ENCODE data around the gene ARL13A. TPM values are rescaled to one million over a fixed set of nuclear protein-coding genes. Genes with fewer than 3 reads are reported as not detected.
A peak's percentile ranks its signal among the peaks of the same experiment; 100 is the strongest.
"Not testable (repeated sequence)": the region's sequence is repeated elsewhere in the genome, so short reads cannot be mapped to it uniquely, and the experiment has no call there.

The ARL13A gene
- total and polyA plus RNA-seq, 7 experiments from 2014 or later = not detected

- CTCF ChIA-PET; H3K4me1 ChIP-seq (ENCODE audit: control insufficient read depth in 2 of 2, insufficient read depth in 2 of 2, low read length in 2 of 2); ATAC-seq; H3K27me3 Mint-ChIP-seq; H3K27ac Mint-ChIP-seq; H3K9me3 Mint-ChIP-seq; H3K36me3 Mint-ChIP-seq; H3K9me3 ChIP-seq (ENCODE audit: control insufficient read depth in 2 of 3, low read length in 3 of 3); DNase-seq; H3K27me3 ChIP-seq (ENCODE audit: control insufficient read depth in 2 of 2, insufficient read depth in 2 of 2, low read length in 2 of 2); H3K4me3 ChIP-seq (ENCODE audit: low read length); H3K27ac ChIP-seq (ENCODE audit: low read depth, low read length); POLR2A ChIA-PET; H3K36me3 ChIP-seq (ENCODE audit: control insufficient read depth in 2 of 3, insufficient read depth in 3 of 3, low read length in 3 of 3); H3K4me1 Mint-ChIP-seq; intact Hi-C loops (cut with micrococcal nuclease); H3K4me3 Mint-ChIP-seq: not testable (repeated sequence)
Observed at GRCh38 chrX:100981498-100981845, 12.0 kb downstream of the ARL13A start.

GRCh38 chrX:100984818-100985217 is 15.3 kb downstream of the ARL13A start:
- H3K4me1 Mint-ChIP-seq = peaks cover 0 to 3% (median 0%) of the 10 kb centered on the region in 7 donors
- Histone ChIP-seq H3K4me3 (ENCODE audit: low read length) (no peak overlapping the region), H3K27ac (ENCODE audit: low read depth, low read length) (no peak overlapping the region), H3K27me3 (ENCODE audit: control insufficient read depth in 2 of 2, insufficient read depth in 2 of 2, low read length in 2 of 2) (no peaks in the 10 kb centered on the region), H3K4me1 (ENCODE audit: control insufficient read depth in 2 of 2, insufficient read depth in 2 of 2, low read length in 2 of 2) (no peaks in the 10 kb centered on the region), H3K9me3 (ENCODE audit: control insufficient read depth in 2 of 3, low read length in 3 of 3) (no peaks in the 10 kb centered on the region), H3K36me3 (ENCODE audit: control insufficient read depth in 2 of 3, insufficient read depth in 3 of 3, low read length in 3 of 3) (no peaks in the 10 kb centered on the region)
- H3K27me3 Mint-ChIP-seq = no peaks in the 10 kb centered on the region
- DNase-seq (no peak), ATAC-seq (no peak)
- no peak overlapping the region for H3K27ac Mint-ChIP-seq
- intact Hi-C loops (cut with micrococcal nuclease) = no loop called here
- H3K4me3 Mint-ChIP-seq = no peak overlapping the region
- POLR2A ChIA-PET = no interaction called here
- peaks cover 0 to 17% (median 8%) of the 10 kb centered on the region in 5 donors for H3K36me3 Mint-ChIP-seq
- H3K9me3 Mint-ChIP-seq = peaks cover 0 to 1% (median 0%) of the 10 kb centered on the region in 11 donors
- CTCF ChIA-PET = no interaction called here

GRCh38 chrX:100990139-100990538 is 20.6 kb downstream of the ARL13A start:
- Histone ChIP-seq H3K27me3 (ENCODE audit: control insufficient read depth in 2 of 2, insufficient read depth in 2 of 2, low read length in 2 of 2) (no peaks in the 10 kb centered on the region), H3K36me3 (ENCODE audit: control insufficient read depth in 2 of 3, insufficient read depth in 3 of 3, low read length in 3 of 3) (no peaks in the 10 kb centered on the region), H3K4me3 (ENCODE audit: low read length) (no peak overlapping the region), H3K27ac (ENCODE audit: low read depth, low read length) (no peak overlapping the region), H3K4me1 (ENCODE audit: control insufficient read depth in 2 of 2, insufficient read depth in 2 of 2, low read length in 2 of 2) (no peaks in the 10 kb centered on the region), H3K9me3 (ENCODE audit: control insufficient read depth in 2 of 3, low read length in 3 of 3) (no peaks in the 10 kb centered on the region)
- Mint-ChIP-seq H3K27me3 (no peaks in the 10 kb centered on the region), H3K4me3 (no peak overlapping the region), H3K27ac (no peak overlapping the region), H3K4me1 (peaks cover 0 to 16% (median 0%) of the 10 kb centered on the region in 7 donors), H3K9me3 (peaks cover 0 to 1% (median 0%) of the 10 kb centered on the region in 11 donors), H3K36me3 (peaks cover 4 to 19% (median 12%) of the 10 kb centered on the region in 5 donors)
- no peak for ATAC-seq
- CTCF ChIA-PET = no interaction called here
- no peak for DNase-seq
- POLR2A ChIA-PET = no interaction called here
- intact Hi-C loops (cut with micrococcal nuclease) = loop anchor here in 1 of 2 donors (10.0 kb wide), 1 partner anchor 65 kb away; the partner anchor contains the start of gene XKRX

- Histone ChIP-seq H3K9me3 (ENCODE audit: control insufficient read depth in 2 of 3, low read length in 3 of 3) (no peaks in the 10 kb centered on the region), H3K4me3 (ENCODE audit: low read length) (no peak overlapping the region), H3K36me3 (ENCODE audit: control insufficient read depth in 2 of 3, insufficient read depth in 3 of 3, low read length in 3 of 3) (no peaks in the 10 kb centered on the region), H3K4me1 (ENCODE audit: control insufficient read depth in 2 of 2, insufficient read depth in 2 of 2, low read length in 2 of 2) (no peaks in the 10 kb centered on the region), H3K27ac (ENCODE audit: low read depth, low read length) (no peak overlapping the region), H3K27me3 (ENCODE audit: control insufficient read depth in 2 of 2, insufficient read depth in 2 of 2, low read length in 2 of 2) (no peaks in the 10 kb centered on the region)
- intact Hi-C loops (cut with micrococcal nuclease) = loop anchor here in 1 of 2 donors (10.0 kb wide), 1 partner anchor 70 kb away; the partner anchor contains the start of gene XKRX
- H3K27me3 Mint-ChIP-seq = no peaks in the 10 kb centered on the region
- H3K4me3 Mint-ChIP-seq = no peak overlapping the region
- DNase-seq (peak in 1 of 9 donors; percentile 20), ATAC-seq (no peak)
- no peaks in the 10 kb centered on the region for H3K9me3 Mint-ChIP-seq
- H3K27ac Mint-ChIP-seq = peak overlapping the region in 2 of 9 donors; percentile 22 to 56
- peaks cover 0 to 23% (median 0%) of the 10 kb centered on the region in 7 donors for H3K4me1 Mint-ChIP-seq
- CTCF ChIA-PET = no interaction called here
- POLR2A ChIA-PET = no interaction called here
- H3K36me3 Mint-ChIP-seq = peaks cover 0 to 6% (median 4%) of the 10 kb centered on the region in 5 donors
Observed at GRCh38 chrX:100994352-100995281, 25.1 kb downstream of the ARL13A start.

- no peaks in the 10 kb centered on the region for H3K9me3 ChIP-seq (ENCODE audit: control insufficient read depth in 2 of 3, low read length in 3 of 3)
- H3K4me3 ChIP-seq (ENCODE audit: low read length) = no peak overlapping the region
- H3K27me3 ChIP-seq (ENCODE audit: control insufficient read depth in 2 of 2, insufficient read depth in 2 of 2, low read length in 2 of 2) = no peaks in the 10 kb centered on the region
- H3K27me3 Mint-ChIP-seq = no peaks in the 10 kb centered on the region
- ChIA-PET CTCF (no interaction called here), POLR2A (no interaction called here)
- no peaks in the 10 kb centered on the region for H3K9me3 Mint-ChIP-seq
- H3K4me3 Mint-ChIP-seq = no peak overlapping the region
- DNase-seq = peak in 1 of 9 donors; percentile 35
- ATAC-seq = no peak
- H3K36me3 Mint-ChIP-seq = peaks cover 0 to 4% (median 3%) of the 10 kb centered on the region in 5 donors
- H3K36me3 ChIP-seq (ENCODE audit: control insufficient read depth in 2 of 3, insufficient read depth in 3 of 3, low read length in 3 of 3) = no peaks in the 10 kb centered on the region
- intact Hi-C loops (cut with micrococcal nuclease) = loop anchor here in 1 of 2 donors (10.0 kb wide), 1 partner anchor 71 kb away; the partner anchor contains the start of gene XKRX
- H3K4me1 Mint-ChIP-seq = peaks cover 0 to 19% (median 0%) of the 10 kb centered on the region in 7 donors
- no peak overlapping the region for H3K27ac ChIP-seq (ENCODE audit: low read depth, low read length)
- H3K4me1 ChIP-seq (ENCODE audit: control insufficient read depth in 2 of 2, insufficient read depth in 2 of 2, low read length in 2 of 2) = no peaks in the 10 kb centered on the region
- no peak overlapping the region for H3K27ac Mint-ChIP-seq
Observed at GRCh38 chrX:100995469-100995868, 26.0 kb downstream of the ARL13A start.

GRCh38 chrX:100999451-100999850 is 29.9 kb downstream of the ARL13A start:
- Mint-ChIP-seq H3K4me3 (no peak overlapping the region), H3K4me1 (peaks cover 0 to 15% (median 0%) of the 10 kb centered on the region in 7 donors), H3K36me3 (peaks cover 0 to 3% (median 1%) of the 10 kb centered on the region in 5 donors), H3K9me3 (peaks cover 0 to 1% (median 0%) of the 10 kb centered on the region in 11 donors), H3K27me3 (no peaks in the 10 kb centered on the region), H3K27ac (no peak overlapping the region)
- intact Hi-C loops (cut with micrococcal nuclease) = loop anchor here in 1 of 2 donors (10.0 kb wide), 1 partner anchor 75 kb away; the partner anchor contains the start of gene XKRX
- H3K27me3 ChIP-seq (ENCODE audit: control insufficient read depth in 2 of 2, insufficient read depth in 2 of 2, low read length in 2 of 2) = no peaks in the 10 kb centered on the region
- ChIA-PET POLR2A (no interaction called here), CTCF (no interaction called here)
- no peaks in the 10 kb centered on the region for H3K36me3 ChIP-seq (ENCODE audit: control insufficient read depth in 2 of 3, insufficient read depth in 3 of 3, low read length in 3 of 3)
- H3K4me3 ChIP-seq (ENCODE audit: low read length) = no peak overlapping the region
- H3K4me1 ChIP-seq (ENCODE audit: control insufficient read depth in 2 of 2, insufficient read depth in 2 of 2, low read length in 2 of 2) = no peaks in the 10 kb centered on the region
- ATAC-seq = no peak
- H3K27ac ChIP-seq (ENCODE audit: low read depth, low read length) = no peak overlapping the region
- no peaks in the 10 kb centered on the region for H3K9me3 ChIP-seq (ENCODE audit: control insufficient read depth in 2 of 3, low read length in 3 of 3)
- no peak for DNase-seq

All from naive thymus-derived CD4-positive, alpha-beta T cell (primary cell).